GM19372 (cell line): ENCODE data around the gene OPN1MW3.
"Not testable (repeated sequence)": the region's sequence is repeated elsewhere in the genome, so short reads cannot be mapped to it uniquely, and the experiment has no call there.

Experiments
- ATAC-seq: cut with Tn5 transposase; IDR thresholded peaks from one replicate; pipeline ENCODE4 v1.9.1; 2021; ENCODE audit warnings: mild to moderate bottlenecking, low read depth, moderate library complexity; ENCODE audit not compliant: unreplicated experiment

Gene OPN1MW3

DNA sequence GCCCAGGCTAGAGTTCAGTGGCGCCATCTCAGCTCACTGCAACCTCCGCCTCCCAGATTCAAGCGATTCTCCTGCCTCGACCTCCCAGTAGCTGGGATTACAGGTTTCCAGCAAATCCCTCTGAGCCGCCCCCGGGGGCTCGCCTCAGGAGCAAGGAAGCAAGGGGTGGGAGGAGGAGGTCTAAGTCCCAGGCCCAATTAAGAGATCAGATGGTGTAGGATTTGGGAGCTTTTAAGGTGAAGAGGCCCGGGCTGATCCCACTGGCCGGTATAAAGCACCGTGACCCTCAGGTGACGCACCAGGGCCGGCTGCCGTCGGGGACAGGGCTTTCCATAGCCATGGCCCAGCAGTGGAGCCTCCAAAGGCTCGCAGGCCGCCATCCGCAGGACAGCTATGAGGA is at the start of gene OPN1MW3:
Gene OPN1MW3, plus strand, starts transcription at position 301 of the 400 bp plus-strand sequence. Its CDS starts 38 bp downstream, at position 339.
- not testable (repeated sequence) for ATAC-seq

DNA sequence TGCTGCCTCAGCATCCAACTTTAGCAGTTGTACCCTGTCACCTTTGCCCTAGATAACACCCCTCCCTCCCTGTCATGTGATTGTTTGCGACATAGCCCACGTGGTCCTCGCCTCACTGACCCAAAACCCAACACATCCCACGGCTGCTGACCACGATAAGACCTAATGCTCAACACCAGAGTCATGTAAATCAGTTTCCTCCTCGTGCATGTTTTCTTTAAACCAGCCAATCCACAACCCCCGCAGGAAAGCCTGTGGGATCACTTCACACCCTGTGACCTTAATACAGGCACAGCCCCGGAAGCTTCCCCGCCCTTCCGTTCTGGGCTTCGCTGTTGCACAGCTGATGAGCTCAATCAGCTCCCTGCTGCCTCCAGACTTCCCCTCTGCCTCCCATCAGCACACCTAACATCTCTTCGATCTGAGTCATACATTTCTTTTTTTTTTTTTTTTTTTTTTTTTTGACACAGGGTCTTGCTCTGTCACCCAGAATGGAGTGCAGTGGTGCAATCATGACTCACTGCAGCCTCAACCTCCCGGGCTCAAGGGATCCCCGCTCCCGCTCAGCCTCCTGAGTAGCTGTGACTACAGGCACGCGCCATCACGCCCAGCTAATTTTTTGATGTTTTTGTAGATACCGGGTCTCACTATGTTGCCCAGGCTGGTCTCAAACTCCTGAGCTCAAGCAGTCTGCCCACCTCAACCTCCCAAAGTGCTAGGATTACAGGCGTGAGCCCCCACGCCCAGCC is 47.5 kb upstream of the OPN1MW3 start:
- ATAC-seq, result peak; percentile 79

DNA sequence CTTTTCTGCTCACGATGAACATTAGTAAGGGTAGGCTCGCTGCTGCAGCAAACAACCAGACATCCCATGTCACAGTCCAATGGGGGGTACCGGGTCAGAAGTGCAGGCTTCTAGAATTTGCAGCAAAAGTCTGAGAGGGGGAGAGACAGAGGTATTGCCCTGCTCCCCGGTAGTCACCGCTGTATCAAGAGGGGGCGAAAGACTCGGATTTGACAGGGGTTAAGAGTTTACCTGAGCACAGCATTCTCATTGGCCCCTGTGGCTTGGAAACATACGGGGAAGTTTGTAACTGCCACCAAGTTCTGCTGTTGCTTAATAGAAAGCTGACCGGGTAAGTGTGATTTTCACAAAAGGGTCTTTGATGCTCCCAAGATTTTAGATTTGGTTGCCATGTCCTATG is 46.3 kb upstream of the OPN1MW3 start:
- not testable (repeated sequence) for ATAC-seq

DNA sequence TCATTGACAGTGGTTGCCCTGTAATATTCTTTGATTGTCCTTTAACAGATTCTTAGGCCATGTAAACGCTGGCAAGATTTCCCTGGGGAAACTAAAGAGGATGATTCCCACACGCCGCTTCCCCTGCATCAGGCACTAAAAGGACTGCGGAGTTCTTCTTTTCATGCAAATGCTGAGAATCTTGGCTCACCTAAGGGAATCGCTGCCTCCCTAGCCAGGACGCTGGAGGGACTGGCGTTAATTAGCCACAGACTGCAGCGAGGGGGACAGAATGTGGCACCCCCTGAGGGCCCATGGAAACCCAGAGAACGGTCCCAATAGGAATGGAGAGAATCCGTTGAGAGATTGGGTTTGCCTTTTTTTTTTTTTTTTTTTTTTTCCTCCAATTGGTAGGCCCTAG is 45.9 kb upstream of the OPN1MW3 start:
- not testable (repeated sequence) for ATAC-seq

DNA sequence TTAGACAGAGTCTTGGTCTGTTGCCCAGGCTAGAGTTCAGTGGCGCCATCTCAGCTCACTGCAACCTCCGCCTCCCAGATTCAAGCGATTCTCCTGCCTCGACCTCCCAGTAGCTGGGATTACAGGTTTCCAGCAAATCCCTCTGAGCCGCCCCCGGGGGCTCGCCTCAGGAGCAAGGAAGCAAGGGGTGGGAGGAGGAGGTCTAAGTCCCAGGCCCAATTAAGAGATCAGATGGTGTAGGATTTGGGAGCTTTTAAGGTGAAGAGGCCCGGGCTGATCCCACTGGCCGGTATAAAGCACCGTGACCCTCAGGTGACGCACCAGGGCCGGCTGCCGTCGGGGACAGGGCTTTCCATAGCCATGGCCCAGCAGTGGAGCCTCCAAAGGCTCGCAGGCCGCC is 37.9 kb upstream of the OPN1MW3 start, which contains the start of gene OPN1MW2:
Gene OPN1MW2, plus strand, starts transcription at position 301 of the 400 bp plus-strand sequence. Its CDS starts 60 bp downstream, at position 361.
- not testable (repeated sequence) for ATAC-seq

DNA sequence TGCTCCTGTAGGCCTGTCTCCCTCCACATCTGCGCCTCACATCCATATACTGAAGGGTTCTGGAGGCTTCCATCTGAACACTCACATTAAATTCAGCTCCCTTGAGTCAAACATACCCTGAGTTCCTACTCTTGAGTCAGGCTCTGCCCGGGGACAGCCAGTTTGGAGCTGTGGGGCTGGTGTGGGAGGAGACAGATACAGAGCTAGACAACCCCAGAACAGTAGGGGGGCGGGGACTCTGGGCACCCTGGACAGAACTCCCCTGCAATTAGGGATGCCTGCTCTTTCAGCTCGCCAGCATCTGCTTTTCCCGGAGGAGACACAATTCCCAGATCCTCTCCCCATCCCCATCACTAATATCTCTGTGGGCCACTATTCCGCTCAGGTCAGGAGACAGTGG is 32.1 kb upstream of the OPN1MW3 start:
- ATAC-seq, result not testable (repeated sequence)

DNA sequence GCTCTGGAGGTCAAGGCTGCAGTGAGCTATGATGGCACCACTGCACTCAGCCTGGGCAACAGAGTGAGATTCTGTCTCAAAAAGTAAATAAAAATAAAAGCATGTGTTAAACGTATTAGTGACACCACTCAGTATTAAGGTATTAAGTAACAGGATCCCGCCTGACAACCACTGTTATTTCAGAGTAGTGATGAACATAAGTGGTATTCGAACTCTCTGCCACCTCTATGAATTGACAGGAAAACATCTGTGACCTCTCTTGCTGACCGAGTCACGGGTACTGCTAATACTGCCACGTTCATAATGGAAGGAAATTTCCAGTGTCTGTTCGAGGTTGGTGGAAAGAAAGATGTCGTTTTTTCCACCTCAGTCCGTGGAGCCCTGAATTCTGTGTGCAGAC is 30.7 kb upstream of the OPN1MW3 start:
- ATAC-seq, result not testable (repeated sequence)

DNA sequence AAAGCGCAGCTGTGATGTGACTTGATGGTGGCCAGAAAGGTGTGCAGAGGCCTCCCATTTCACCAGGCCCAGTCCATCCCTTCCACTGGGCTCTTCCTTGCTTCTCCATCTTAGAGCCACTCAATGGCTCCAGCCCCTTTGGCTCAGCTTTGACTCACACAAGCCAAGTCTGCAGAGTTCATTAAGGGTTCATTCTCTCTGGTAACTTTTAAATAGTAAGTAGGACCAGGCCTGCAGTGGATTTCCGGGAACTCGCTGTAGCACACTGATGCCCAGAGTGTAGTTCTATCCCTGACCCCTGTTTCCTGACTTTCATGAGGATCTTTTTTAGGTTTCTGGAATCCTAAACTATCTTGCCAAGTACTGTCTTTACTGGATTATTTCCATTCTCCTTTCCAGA is 25.9 kb upstream of the OPN1MW3 start:
- not testable (repeated sequence) for ATAC-seq

DNA sequence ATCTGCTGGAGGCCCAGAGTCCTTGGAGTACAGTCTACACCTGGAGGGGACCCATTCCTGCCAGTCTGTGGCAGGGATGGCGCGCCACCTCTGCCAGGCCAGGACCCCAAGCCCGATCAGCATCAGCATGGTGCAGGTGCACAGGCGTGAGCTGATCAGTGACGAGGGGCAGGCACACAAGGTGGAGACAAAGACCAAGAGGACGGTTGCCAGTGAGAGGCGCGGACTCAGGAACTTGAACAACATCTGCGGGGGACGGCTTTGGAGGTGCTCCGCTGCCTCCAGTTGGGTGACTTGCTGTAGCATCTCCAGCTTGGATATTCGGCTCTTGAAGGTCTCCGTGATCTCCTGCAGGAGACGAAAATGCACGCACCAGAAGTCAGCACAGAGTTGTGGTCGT is 23.8 kb upstream of the OPN1MW3 start:
- not testable (repeated sequence) for ATAC-seq

DNA sequence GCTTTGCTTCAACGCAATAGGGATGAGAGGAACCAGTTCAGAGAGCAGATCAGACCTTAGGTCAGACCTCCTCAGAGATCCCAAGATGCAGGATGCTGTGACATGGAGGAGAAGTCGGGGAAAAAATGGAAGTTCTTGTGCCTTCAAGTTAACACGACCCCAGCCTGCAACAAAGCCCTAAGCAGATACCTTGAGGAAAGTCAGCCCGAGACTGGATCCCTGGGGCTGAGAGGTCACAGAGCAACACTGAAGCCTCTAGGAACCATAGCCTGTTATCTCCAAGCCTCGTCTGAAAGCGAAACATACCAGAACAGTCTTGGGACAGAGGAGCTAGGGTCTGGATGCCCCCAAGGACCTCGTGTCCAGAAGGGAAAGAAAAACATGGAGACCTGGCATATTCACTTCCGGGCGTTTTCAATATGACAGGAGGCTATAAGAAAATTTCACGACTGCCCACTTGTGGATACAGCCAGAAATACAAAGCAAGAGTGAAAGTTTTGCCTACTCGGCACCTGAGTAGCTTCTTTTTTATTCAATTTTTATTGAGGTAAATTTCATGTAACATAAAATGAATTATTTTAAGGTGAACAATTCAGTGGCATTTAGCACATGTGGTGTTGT is 18.3 kb upstream of the OPN1MW3 start:
- ATAC-seq, result not testable (repeated sequence)

DNA sequence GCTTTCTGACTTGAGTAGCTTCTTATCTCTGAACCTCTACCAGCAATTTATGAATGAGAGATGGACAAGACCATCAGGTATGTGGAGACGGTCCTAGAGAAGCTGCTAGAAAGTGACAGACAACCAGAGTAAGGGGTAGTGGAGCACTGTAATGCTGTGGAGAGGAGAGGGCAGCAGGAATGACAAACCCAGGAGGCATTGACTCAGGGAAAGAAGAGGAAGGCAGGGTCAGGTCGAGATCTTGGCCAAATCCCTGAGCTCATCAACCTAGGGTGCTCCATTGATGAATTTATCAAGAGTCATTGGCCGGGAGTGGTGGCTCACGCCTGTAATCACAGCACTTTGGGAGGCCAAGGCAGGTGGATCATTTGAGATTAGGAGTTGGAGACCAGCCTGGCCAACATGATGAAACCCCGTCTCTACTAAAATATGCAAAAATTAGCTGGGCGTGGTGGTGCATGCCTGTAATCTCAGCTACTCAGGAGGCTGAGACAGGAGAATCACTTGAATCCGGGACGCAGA is 17.3 kb upstream of the OPN1MW3 start:
- not testable (repeated sequence) for ATAC-seq

DNA sequence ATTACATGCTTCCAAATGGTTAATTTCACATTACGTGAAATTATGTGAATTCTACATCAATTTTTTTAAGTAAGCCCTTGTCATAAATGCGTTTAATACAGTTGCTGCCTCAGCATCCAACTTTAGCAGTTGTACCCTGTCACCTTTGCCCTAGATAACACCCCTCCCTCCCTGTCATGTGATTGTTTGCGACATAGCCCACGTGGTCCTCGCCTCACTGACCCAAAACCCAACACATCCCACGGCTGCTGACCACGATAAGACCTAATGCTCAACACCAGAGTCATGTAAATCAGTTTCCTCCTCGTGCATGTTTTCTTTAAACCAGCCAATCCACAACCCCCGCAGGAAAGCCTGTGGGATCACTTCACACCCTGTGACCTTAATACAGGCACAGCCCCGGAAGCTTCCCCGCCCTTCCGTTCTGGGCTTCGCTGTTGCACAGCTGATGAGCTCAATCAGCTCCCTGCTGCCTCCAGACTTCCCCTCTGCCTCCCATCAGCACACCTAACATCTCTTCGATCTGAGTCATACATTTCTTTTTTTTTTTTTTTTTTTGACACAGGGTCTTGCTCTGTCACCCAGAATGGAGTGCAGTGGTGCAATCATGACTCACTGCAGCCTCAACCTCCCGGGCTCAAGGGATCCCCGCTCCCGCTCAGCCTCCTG is 9.9 kb upstream of the OPN1MW3 start:
- peak; percentile 67 for ATAC-seq

DNA sequence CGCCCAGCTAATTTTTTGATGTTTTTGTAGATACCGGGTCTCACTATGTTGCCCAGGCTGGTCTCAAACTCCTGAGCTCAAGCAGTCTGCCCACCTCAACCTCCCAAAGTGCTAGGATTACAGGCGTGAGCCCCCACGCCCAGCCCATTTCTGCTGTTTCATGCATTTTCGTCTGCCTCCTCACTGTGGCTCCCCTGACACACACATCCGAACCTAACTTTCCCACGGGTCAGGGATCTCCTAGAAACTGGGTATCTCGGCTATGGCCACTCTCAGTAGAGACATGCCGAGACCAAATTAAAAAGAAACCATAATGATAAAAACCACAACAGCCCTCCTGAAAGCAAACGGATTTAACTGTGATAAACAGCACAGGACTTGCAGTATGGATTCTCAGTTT is 9.3 kb upstream of the OPN1MW3 start:
- not testable (repeated sequence) for ATAC-seq

DNA sequence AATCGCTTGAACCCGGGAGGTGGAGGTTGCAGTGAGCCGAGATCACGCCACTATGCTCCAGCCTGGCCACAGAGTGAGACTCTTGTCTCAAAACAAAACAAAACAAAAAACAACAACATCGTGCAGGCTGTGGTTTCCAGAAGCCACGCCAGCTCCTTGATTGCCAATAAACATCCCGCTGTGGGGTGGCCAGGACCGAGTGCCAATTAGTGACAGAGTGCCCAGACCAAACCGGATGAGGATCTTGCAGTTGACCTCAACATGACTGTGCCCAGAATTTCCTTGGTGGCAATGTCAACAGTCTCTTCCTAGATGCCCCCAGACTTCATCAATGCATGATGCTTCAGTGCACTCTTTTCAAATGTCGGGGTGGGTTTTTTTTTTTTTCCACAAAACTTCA is 1.3 kb downstream of the OPN1MW3 start:
- not testable (repeated sequence) for ATAC-seq

DNA sequence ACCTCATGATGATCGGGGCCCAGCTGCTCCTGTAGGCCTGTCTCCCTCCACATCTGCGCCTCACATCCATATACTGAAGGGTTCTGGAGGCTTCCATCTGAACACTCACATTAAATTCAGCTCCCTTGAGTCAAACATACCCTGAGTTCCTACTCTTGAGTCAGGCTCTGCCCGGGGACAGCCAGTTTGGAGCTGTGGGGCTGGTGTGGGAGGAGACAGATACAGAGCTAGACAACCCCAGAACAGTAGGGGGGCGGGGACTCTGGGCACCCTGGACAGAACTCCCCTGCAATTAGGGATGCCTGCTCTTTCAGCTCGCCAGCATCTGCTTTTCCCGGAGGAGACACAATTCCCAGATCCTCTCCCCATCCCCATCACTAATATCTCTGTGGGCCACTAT is 5.7 kb downstream of the OPN1MW3 start:
- not testable (repeated sequence) for ATAC-seq

DNA sequence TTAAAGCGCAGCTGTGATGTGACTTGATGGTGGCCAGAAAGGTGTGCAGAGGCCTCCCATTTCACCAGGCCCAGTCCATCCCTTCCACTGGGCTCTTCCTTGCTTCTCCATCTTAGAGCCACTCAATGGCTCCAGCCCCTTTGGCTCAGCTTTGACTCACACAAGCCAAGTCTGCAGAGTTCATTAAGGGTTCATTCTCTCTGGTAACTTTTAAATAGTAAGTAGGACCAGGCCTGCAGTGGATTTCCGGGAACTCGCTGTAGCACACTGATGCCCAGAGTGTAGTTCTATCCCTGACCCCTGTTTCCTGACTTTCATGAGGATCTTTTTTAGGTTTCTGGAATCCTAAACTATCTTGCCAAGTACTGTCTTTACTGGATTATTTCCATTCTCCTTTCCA is 11.9 kb downstream of the OPN1MW3 start:
- not testable (repeated sequence) for ATAC-seq

DNA sequence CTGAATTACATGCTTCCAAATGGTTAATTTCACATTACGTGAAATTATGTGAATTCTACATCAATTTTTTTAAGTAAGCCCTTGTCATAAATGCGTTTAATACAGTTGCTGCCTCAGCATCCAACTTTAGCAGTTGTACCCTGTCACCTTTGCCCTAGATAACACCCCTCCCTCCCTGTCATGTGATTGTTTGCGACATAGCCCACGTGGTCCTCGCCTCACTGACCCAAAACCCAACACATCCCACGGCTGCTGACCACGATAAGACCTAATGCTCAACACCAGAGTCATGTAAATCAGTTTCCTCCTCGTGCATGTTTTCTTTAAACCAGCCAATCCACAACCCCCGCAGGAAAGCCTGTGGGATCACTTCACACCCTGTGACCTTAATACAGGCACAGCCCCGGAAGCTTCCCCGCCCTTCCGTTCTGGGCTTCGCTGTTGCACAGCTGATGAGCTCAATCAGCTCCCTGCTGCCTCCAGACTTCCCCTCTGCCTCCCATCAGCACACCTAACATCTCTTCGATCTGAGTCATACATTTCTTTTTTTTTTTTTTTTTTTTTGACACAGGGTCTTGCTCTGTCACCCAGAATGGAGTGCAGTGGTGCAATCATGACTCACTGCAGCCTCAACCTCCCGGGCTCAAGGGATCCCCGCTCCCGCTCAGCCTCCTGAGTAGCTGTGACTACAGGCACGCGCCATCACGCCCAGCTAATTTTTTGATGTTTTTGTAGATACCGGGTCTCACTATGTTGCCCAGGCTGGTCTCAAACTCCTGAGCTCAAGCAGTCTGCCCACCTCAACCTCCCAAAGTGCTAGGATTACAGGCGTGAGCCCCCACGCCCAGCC is 27.3 kb downstream of the OPN1MW3 start:
- ATAC-seq, result peak; percentile 85

DNA sequence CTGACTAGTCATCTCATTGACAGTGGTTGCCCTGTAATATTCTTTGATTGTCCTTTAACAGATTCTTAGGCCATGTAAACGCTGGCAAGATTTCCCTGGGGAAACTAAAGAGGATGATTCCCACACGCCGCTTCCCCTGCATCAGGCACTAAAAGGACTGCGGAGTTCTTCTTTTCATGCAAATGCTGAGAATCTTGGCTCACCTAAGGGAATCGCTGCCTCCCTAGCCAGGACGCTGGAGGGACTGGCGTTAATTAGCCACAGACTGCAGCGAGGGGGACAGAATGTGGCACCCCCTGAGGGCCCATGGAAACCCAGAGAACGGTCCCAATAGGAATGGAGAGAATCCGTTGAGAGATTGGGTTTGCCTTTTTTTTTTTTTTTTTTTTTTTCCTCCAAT is 29.0 kb downstream of the OPN1MW3 start:
- not testable (repeated sequence) for ATAC-seq

DNA sequence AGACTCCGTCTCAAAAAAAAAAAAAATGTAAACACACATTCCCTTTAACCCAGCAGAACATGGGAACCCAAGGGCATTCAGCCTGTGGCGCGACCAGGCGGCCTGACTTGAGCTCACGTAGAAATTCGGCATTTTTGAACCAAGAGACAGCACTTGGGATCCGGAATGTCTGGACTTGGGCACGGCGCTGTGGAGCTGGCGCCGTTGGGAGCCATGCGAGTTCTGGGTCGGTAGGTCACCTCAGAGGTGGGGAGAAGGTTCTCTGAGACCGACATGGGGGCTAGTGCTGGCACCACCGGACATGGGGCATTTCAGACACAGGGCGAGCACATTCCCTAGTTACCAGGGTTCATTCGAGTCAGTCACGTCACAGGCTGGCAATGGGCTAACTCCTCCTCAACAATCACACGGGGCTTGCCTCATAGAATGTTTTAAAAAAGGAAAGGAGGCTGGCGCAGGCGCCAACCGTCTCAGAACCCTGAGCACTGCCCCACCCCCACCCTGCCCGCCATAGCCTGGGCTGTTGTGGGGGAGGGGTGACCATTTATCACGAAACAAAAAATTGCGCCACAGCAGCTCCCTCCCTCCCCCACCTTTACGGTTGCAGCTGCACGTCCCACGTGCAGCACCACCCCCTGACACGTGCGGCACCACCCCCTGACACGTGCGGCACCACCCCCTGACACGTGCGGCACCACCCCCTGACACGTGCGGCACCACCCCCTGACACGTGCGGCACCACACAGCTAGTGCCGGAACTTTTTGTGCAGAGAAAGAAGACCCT is 37.6 kb downstream of the OPN1MW3 start, which contains the start of gene TEX28:
Gene TEX28, minus strand, starts transcription at position 334 of the 784 bp plus-strand sequence. CDS start 3,007 bp downstream, outside the sequence.
- ATAC-seq, result no peak
